DND-41 (cell line): ENCODE data around the gene MOGAT2.

ENCODE experiments used
- EZH2 ChIP-seq: IDR thresholded peaks from 3 replicates; pipeline ENCODE4 v1.6.1; 2012; ENCODE audit warnings: borderline replicate concordance, low read depth, mild to moderate bottlenecking, moderate library complexity, low read length, inconsistent platforms; ENCODE audit not compliant: severe bottlenecking
- TF ChIP-seq, protein P1 (sequence below): IDR thresholded peaks from 2 replicates; pipeline ENCODE4 v1.5.1; 2012; ENCODE audit warnings: borderline replicate concordance, low read length, moderate library complexity, mild to moderate bottlenecking; ENCODE audit not compliant: poor library complexity, severe bottlenecking; ENCODE audit errors: extremely low read depth

DNA sequence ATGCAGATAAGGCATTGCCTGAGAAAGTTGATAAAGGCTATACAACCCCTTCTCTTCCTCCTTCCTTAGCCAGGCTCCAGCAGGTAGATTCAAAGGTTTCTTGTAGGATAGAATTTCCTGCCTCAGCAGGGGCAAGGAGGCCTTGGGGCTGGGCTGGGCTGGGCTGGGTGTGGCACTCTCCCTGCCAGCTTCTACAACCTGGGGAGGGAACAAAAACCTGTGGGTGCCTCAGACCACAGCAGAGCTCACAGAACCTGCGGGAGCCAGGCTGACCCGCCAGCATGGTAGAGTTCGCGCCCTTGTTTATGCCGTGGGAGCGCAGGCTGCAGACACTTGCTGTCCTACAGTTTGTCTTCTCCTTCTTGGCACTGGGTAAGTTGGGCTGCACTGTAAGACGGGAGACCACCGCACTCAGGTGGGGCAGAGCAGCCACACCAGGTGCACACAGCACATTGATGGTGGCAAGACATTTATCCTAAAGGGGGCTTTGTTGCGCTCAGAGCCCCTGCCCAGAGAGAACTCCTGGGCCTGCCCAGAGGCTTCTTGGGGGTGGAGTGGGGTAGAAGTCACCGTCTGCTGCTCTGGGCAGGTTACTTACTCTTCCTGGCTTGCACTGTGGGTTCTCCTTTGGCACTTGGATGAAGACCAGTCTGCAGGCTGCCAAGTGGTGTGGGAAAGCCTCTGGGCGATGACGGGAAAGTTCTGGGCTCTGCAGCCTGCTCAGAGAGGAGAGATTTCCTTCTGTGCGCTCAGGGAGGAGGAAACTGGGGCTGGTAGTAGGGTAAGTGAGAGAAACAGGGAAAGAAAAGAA, at the start of gene MOGAT2:
- TF ChIP-seq EZH2, result no peak
- TF ChIP-seq, protein P1, sequence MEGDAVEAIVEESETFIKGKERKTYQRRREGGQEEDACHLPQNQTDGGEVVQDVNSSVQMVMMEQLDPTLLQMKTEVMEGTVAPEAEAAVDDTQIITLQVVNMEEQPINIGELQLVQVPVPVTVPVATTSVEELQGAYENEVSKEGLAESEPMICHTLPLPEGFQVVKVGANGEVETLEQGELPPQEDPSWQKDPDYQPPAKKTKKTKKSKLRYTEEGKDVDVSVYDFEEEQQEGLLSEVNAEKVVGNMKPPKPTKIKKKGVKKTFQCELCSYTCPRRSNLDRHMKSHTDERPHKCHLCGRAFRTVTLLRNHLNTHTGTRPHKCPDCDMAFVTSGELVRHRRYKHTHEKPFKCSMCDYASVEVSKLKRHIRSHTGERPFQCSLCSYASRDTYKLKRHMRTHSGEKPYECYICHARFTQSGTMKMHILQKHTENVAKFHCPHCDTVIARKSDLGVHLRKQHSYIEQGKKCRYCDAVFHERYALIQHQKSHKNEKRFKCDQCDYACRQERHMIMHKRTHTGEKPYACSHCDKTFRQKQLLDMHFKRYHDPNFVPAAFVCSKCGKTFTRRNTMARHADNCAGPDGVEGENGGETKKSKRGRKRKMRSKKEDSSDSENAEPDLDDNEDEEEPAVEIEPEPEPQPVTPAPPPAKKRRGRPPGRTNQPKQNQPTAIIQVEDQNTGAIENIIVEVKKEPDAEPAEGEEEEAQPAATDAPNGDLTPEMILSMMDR, result no peak
